A549 (cell line): Measurements from ENCODE around the gene ZNF423. TPM values are rescaled to one million over a fixed set of nuclear protein-coding genes. Genes with fewer than 3 reads are reported as not detected.
"Not testable (repeated sequence)": the region's sequence is repeated elsewhere in the genome, so short reads cannot be mapped to it uniquely, and the experiment has no call there.

Source experiments
- ATAC-seq, 2 experiments: fragments of 200-7000 bp in 1 of 2; fragments of >200 bp in 1 of 2; cut with Nextera tagmentation in 1 of 2; cut with Tn5 transposase in 1 of 2; 3 replicates each; pipeline versions ENCODE4 v1.8.0 to v1.9.1; 2018 to 2020; ENCODE audit warnings: mild to moderate bottlenecking in 1 of 2, moderate library complexity in 1 of 2
- CTCF ChIA-PET: fragments of 300-600 bp; sonication (Branson Sonifier 250); formaldehyde crosslinking; extraction: SDS; loops from one replicate; lab custom pipeline; 2021; ENCODE audit warnings: antibody characterized with exemption, inconsistent platforms; lab: Yijun Ruan, JAX
- POLR2A ChIA-PET: fragments of 350-600 bp; formaldehyde crosslinking; extraction: SDS; loops from one replicate; lab custom pipeline; 2021; ENCODE audit warnings: antibody characterized with exemption, inconsistent platforms; lab: Yijun Ruan, JAX
- DNase-seq, 2 experiments: peaks; one replicate each; pipeline versions ENCODE4 v3.0.0 to v3.0.0-alpha.2; 2011 to 2016; ENCODE audit warnings: low read depth in 1 of 2, low spot score in 1 of 2
- FAIRE-seq: peaks from 2 replicates; lab custom pipeline; 2011; peaks lifted over from hg19 to GRCh38; lab: Jason Lieb, UNC
- H3K27ac ChIP-seq, 2 experiments: fragments of >200 bp; sonication (Bioruptor Twin); formaldehyde crosslinking; 3 replicates each; pipeline ENCODE4 v1.5.1; 2016 to 2017
- H3K4me1 ChIP-seq: fragments of >200 bp; sonication (Bioruptor Twin); formaldehyde crosslinking; 3 replicates; pipeline ENCODE4 v1.6.1; 2016
- H3K4me2 ChIP-seq: fragments of >200 bp; sonication (Bioruptor Twin); formaldehyde crosslinking; 3 replicates; pipeline ENCODE4 v1.6.1; 2016
- H3K4me3 ChIP-seq: fragments of >200 bp; sonication (Bioruptor Twin); formaldehyde crosslinking; 3 replicates; pipeline ENCODE4 v1.5.1; 2016
- H3K9me3 ChIP-seq: fragments of >200 bp; sonication (Bioruptor Twin); formaldehyde crosslinking; 3 replicates; pipeline ENCODE4 v1.6.1; 2016
- BHLHE40 ChIP-seq: IDR thresholded peaks from 2 replicates; pipeline ENCODE4 v1.6.1; 2012; ENCODE audit warnings: low read depth, low read length, inconsistent platforms
- CBX8 ChIP-seq: fragments of 200-600 bp; sonication (generic); IDR thresholded peaks from 2 replicates; pipeline ENCODE4 v1.6.1; 2016
- CEBPB ChIP-seq, 2 experiments: fragments of >200 bp in 1 of 2; sonication (Bioruptor Twin) in 1 of 2; formaldehyde crosslinking in 1 of 2; IDR thresholded peaks; 2 replicates each; pipeline ENCODE4 v1.6.1; 2012 to 2016
- CHD2 ChIP-seq: fragments of 150-350 bp; IDR thresholded peaks from 2 replicates; pipeline ENCODE4 v1.6.1; 2014; ENCODE audit warnings: low read length; ENCODE audit not compliant: partially characterized antibody
- ESRRA ChIP-seq: fragments of 150-350 bp; IDR thresholded peaks from 2 replicates; pipeline ENCODE4 v1.6.1; 2014; ENCODE audit warnings: mild to moderate bottlenecking, low read length, borderline replicate concordance
- FOSL2 ChIP-seq, 2 experiments: fragments of 450-650 bp in 1 of 2; fragments of >200 bp in 1 of 2; sonication (Bioruptor Twin) in 1 of 2; formaldehyde crosslinking; IDR thresholded peaks; 2 replicates each; pipeline versions ENCODE4 v1.5.0 to v1.6.1; 2016 to 2020; ENCODE audit warnings: mild to moderate bottlenecking in 1 of 2, moderate library complexity in 1 of 2
- FOXS1 ChIP-seq: fragments of 250-450 bp; sonication (Bioruptor Pico); IDR thresholded peaks from 2 replicates; pipeline ENCODE4 v1.5.0; 2020; ENCODE audit warnings: mild to moderate bottlenecking, moderate library complexity
- GATA3 ChIP-seq: IDR thresholded peaks from 2 replicates; pipeline ENCODE4 v1.6.1; 2012; ENCODE audit warnings: borderline replicate concordance
- HOXB13 ChIP-seq: fragments of 250-450 bp; sonication (Bioruptor Pico); IDR thresholded peaks from 2 replicates; pipeline ENCODE4 v1.5.0; 2020; ENCODE audit warnings: low read depth, mild to moderate bottlenecking, moderate library complexity
- HOXB5 ChIP-seq: fragments of 250-450 bp; sonication (Bioruptor Pico); IDR thresholded peaks from 2 replicates; pipeline ENCODE4 v1.5.0; 2020; ENCODE audit warnings: mild to moderate bottlenecking, moderate library complexity
- KDM5A ChIP-seq: fragments of 200-600 bp; sonication (generic); IDR thresholded peaks from 2 replicates; pipeline ENCODE4 v1.6.1; 2016; ENCODE audit warnings: antibody characterized with exemption, mild to moderate bottlenecking
- MAFK ChIP-seq: fragments of 450-650 bp; IDR thresholded peaks from 2 replicates; pipeline ENCODE4 v1.6.1; 2014; ENCODE audit not compliant: partially characterized antibody
- NR3C1 ChIP-seq: fragments of >200 bp; sonication (Bioruptor Twin); formaldehyde crosslinking; IDR thresholded peaks from 3 replicates; pipeline ENCODE4 v1.6.1; 2017
- RAD21 ChIP-seq, 2 experiments: fragments of >200 bp in 1 of 2; sonication (Bioruptor Twin) in 1 of 2; formaldehyde crosslinking in 1 of 2; IDR thresholded peaks in 1 of 2; conservative IDR thresholded peaks in 1 of 2; 2 replicates in 1 of 2; 3 replicates in 1 of 2; pipeline ENCODE4 v1.6.1; 2012 to 2018; ENCODE audit warnings: inconsistent platforms in 1 of 2
- SMC3 ChIP-seq: fragments of >200 bp; sonication (Bioruptor Twin); formaldehyde crosslinking; IDR thresholded peaks from 3 replicates; pipeline ENCODE4 v1.6.1; 2018; ENCODE audit warnings: inconsistent platforms
- TP53 ChIP-seq: fragments of 250-450 bp; sonication (Bioruptor Pico); IDR thresholded peaks from 2 replicates; pipeline ENCODE4 v1.5.0; 2021; ENCODE audit warnings: mild to moderate bottlenecking, moderate library complexity
- ZC3H11A ChIP-seq: fragments of 450-650 bp; IDR thresholded peaks from 2 replicates; pipeline ENCODE4 v1.6.1; 2014; ENCODE audit warnings: antibody characterized with exemption, mild to moderate bottlenecking
- ZNF302 ChIP-seq: fragments of 250-450 bp; sonication (Bioruptor Pico); IDR thresholded peaks from 2 replicates; pipeline ENCODE4 v1.9.0; 2021; ENCODE audit warnings: inconsistent platforms, mild to moderate bottlenecking, moderate library complexity
- WGBS: methylation state at CpG from one replicate; pipeline ENCODE4 v1.1.6; 2017; ENCODE audit errors: missing lambda C conversion rate; 5-methylcytosine and 5-hydroxymethylcytosine counted together
- polyA plus RNA-seq, 4 experiments: library from polyadenylated mRNA; depleted of rRNA in 3 of 4; stranded (reverse); fragments of >200 nt; fragmentation: RNase III in 1 of 4; extraction: RNeasy Plus Mini Kit Qiagen cat#74134 plus additional on column Dnase treatment in 1 of 4; gene quantifications; 2 replicates in 3 of 4; 3 replicates in 1 of 4; pipeline ENCODE4 v1.2.3, GENCODE V29; 2011 to 2017
- TF ChIP-seq, protein P1 (sequence below): fragments of >200 bp; sonication (Bioruptor Twin); formaldehyde crosslinking; IDR thresholded peaks from 2 replicates; pipeline ENCODE4 v1.6.1; 2016
- TF ChIP-seq, protein P2 (sequence below): fragments of >200 bp; sonication (Bioruptor Twin); formaldehyde crosslinking; IDR thresholded peaks from 3 replicates; pipeline ENCODE4 v1.6.1; 2016
- TF ChIP-seq, protein P3 (sequence below): fragments of 250-450 bp; sonication (Bioruptor Pico); IDR thresholded peaks from 2 replicates; pipeline ENCODE4 v1.5.0; 2021; ENCODE audit warnings: mild to moderate bottlenecking, moderate library complexity, borderline replicate concordance
- TF ChIP-seq, protein P4 (sequence below): fragments of 150-350 bp; IDR thresholded peaks from 2 replicates; pipeline ENCODE4 v1.6.1; 2014; ENCODE audit warnings: low read depth, mild to moderate bottlenecking, low read length

The ZNF423 gene
- polyA plus RNA-seq, 2 of the 4 experiments (the other 2 are of a cell fraction): 0.04 to 0.10 TPM

DNA sequence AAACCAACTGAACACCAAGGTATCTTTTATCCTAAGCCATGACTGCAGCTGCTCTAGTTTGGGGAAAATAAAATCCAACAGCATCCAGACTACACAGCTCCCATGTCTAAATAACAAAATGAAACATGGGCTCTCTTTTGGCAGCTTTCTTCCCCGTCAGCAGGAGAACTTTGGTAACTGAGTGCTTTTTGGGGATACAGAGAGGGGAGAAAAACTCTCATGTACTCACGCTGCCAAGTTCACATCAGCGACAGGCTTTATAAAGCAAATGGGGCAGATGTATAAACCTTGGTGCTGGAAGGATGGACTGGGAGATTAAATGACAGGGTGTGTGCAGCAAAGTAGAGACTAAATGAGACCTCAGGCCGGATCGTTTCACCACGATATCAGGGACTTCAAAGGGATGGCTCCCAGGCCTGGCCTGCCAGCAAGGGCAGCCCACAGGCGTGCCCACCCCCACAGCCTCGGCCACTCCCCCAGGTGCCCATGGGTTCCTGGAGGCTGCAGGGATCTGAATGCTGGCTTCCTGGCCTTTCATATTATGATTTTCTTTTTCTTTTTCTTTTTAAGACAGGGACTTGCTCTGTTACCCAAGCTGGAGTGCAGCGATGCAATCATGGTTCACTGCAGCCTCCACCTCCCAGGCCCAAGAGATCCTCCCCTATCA lies 174.6 kb downstream of the ZNF423 start (continued):
- TF ChIP-seq SMC3: no peak

DNA sequence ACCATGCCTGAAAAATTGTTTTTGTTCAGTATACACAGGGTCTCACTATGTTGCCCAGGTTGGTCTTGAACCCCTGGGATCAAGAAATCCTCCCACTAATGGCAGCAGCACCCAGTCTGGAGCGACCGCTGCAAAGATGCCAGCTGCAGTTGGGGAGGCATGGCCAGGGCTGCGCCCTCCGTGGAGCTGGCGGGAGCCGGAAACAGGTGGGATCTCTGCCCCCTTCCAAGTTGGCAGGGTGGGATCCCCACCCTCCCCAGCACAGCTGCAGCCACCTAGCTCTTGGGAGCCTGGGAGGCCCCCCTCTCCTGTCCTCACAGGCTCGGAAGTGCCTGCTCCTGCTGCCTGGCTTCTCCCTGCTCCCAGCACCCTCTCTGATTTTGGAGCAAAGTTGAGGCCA lies 176.8 kb downstream of the ZNF423 start:
- POLR2A ChIA-PET: no interaction called here
- no peak for FAIRE-seq
- TF ChIP-seq KDM5A (no peak), BHLHE40 (no peak), ZNF302 (no peak), RAD21 (conservative IDR thresholded peaks at IDR 0.05 in 1 of 2, IDR thresholded peaks at IDR 0.05 in 1 of 2) (no peak), MAFK (no peak), FOSL2 (IDR thresholded peaks at IDR 0.05) (no peak), FOSL2 (CRISPR knock-in tag; IDR thresholded peaks at IDR 0.05) (no peak)
- TF ChIP-seq, protein P1, sequence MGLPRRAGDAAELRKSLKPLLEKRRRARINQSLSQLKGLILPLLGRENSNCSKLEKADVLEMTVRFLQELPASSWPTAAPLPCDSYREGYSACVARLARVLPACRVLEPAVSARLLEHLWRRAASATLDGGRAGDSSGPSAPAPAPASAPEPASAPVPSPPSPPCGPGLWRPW: no peak
- TF ChIP-seq, protein P2, sequence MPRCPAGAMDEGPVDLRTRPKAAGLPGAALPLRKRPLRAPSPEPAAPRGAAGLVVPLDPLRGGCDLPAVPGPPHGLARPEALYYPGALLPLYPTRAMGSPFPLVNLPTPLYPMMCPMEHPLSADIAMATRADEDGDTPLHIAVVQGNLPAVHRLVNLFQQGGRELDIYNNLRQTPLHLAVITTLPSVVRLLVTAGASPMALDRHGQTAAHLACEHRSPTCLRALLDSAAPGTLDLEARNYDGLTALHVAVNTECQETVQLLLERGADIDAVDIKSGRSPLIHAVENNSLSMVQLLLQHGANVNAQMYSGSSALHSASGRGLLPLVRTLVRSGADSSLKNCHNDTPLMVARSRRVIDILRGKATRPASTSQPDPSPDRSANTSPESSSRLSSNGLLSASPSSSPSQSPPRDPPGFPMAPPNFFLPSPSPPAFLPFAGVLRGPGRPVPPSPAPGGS: no peak
- TF ChIP-seq, all 56 proteins: peak for 0
- 38% methylated on average over 4 of the region's 7 CpGs for WGBS
- peaks cover 7% of the 10 kb centered on the region; the same call in 1 of the 3 replicates for H3K9me3 ChIP-seq
- CTCF ChIA-PET: no interaction called here
- H3K4me1 ChIP-seq: no peaks in the 10 kb centered on the region
- DNase-seq (no peak), ATAC-seq (no peak)
- H3K27ac ChIP-seq: no peak overlapping the region
- no peak overlapping the region for H3K4me3 ChIP-seq
- H3K4me2 ChIP-seq: no peak overlapping the region

DNA sequence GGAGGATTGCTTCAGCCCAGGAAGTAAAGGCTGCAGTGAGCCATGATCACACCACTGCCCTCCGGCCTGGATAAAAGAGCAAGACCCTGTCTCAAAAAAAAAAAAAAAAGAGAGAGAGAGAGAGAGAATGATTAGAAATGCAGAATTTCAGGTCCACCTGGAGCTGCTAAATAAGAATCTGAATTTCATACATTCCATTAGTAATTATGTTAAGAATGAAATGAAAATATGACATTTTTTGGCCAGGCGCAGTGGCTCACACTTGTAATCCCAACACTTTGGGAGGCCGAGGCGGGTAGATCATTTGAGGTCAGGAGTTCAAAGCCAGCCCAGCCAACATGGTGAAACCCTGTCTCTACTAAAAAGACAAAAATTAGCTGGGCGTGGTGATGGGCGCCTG lies 178.3 kb downstream of the ZNF423 start:
- H3K4me1 ChIP-seq, H3K4me3 ChIP-seq, DNase-seq, H3K9me3 ChIP-seq, ATAC-seq, H3K27ac ChIP-seq, H3K4me2 ChIP-seq, POLR2A ChIA-PET, FAIRE-seq: not testable (repeated sequence)
- CTCF ChIA-PET: interaction anchor here (1.1 kb wide), 1 partner anchor 33 kb away, joined by 3 read pairs; no protein-coding TSS in a partner anchor
- 35% methylated on average over 6 of the region's 6 CpGs for WGBS

DNA sequence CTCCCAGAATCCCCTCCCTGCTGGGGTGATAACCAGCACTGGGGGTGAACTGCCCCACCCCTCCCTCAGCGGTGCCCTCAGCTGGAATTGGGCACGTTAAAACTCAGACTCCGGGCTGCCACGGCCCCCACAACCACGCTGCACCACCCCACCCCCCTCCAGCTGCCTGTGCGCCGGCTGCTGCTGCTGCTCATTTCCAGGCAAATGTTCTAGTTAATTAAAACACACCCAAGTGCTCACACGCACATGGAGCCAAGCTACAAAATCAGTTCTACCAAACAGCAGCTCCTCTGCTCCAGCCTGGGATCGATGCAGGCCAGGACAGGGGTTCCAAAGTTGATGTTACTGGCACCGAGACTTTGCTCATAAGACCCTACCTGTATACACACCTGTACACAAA lies 180.5 kb downstream of the ZNF423 start:
- no peak for DNase-seq
- ChIA-PET POLR2A (no interaction called here), CTCF (interaction anchor here (1.4 kb wide), 1 partner anchor 10 kb away, joined by 3 read pairs; no protein-coding TSS in a partner anchor)
- Histone ChIP-seq H3K4me3 (no peak overlapping the region), H3K4me2 (no peak overlapping the region), H3K9me3 (peaks cover 5% of the 10 kb centered on the region; the same call in 1 of the 3 replicates), H3K27ac (no peak overlapping the region), H3K4me1 (no peaks in the 10 kb centered on the region)
- WGBS: 9% methylated on average over 9 of the region's 10 CpGs
- no peak for FAIRE-seq
- TF ChIP-seq GATA3: no peak
- TF ChIP-seq, protein P3, sequence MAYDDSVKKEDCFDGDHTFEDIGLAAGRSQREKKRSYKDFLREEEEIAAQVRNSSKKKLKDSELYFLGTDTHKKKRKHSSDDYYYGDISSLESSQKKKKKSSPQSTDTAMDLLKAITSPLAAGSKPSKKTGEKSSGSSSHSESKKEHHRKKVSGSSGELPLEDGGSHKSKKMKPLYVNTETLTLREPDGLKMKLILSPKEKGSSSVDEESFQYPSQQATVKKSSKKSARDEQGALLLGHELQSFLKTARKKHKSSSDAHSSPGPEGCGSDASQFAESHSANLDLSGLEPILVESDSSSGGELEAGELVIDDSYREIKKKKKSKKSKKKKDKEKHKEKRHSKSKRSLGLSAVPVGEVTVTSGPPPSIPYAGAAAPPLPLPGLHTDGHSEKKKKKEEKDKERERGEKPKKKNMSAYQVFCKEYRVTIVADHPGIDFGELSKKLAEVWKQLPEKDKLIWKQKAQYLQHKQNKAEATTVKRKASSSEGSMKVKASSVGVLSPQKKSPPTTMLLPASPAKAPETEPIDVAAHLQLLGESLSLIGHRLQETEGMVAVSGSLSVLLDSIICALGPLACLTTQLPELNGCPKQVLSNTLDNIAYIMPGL: no peak
- no peak for TF ChIP-seq NR3C1
- TF ChIP-seq RAD21 (conservative IDR thresholded peaks at IDR 0.05 in 1 of 2, IDR thresholded peaks at IDR 0.05 in 1 of 2): no peak
- TF ChIP-seq CEBPB (IDR thresholded peaks at IDR 0.05): no peak
- no peak for TF ChIP-seq MAFK
- TF ChIP-seq, protein P4, sequence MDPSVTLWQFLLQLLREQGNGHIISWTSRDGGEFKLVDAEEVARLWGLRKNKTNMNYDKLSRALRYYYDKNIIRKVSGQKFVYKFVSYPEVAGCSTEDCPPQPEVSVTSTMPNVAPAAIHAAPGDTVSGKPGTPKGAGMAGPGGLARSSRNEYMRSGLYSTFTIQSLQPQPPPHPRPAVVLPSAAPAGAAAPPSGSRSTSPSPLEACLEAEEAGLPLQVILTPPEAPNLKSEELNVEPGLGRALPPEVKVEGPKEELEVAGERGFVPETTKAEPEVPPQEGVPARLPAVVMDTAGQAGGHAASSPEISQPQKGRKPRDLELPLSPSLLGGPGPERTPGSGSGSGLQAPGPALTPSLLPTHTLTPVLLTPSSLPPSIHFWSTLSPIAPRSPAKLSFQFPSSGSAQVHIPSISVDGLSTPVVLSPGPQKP: no peak
- TF ChIP-seq TP53 (CRISPR knock-in tag): no peak
- TF ChIP-seq HOXB5: no peak
- no peak for TF ChIP-seq ESRRA
- TF ChIP-seq FOXS1 (CRISPR knock-in tag): no peak
- TF ChIP-seq, protein P2: no peak
- no peak for TF ChIP-seq HOXB13 (CRISPR knock-in tag)
- TF ChIP-seq ZC3H11A: no peak
- no peak for TF ChIP-seq CHD2
- no peak for TF ChIP-seq SMC3
- no peak for TF ChIP-seq CBX8
- ATAC-seq: no peak
